Right lobe of liver (tissue), 4 donors: ENCODE measurements around the gene TMEM44.
A peak's percentile ranks its signal among the peaks of the same experiment; 100 is the strongest.

Experiments
- CTCF ChIP-seq, 4 donors: fragments of 200-600 bp in 3 of 4; fragments of 450-650 bp in 1 of 4; IDR thresholded peaks; one replicate each; pipeline versions ENCODE4 v1.5.1 to v1.8.0; 2016 to 2022; ENCODE audit warnings: antibody characterized with exemption in 4 of 4, mild to moderate bottlenecking in 2 of 4
- POLR2A ChIP-seq: fragments of 450-650 bp; IDR thresholded peaks from one replicate; pipeline ENCODE4 v1.6.1; 2017; ENCODE audit warnings: antibody characterized with exemption, mild to moderate bottlenecking
- donor health status: DM: no; HTN: no; CAD: no.
- donor health status: DM: no; HTN: no; CAD: no.
- donor health status: DM: no; HTN: yes; CAD: no.

- TF ChIP-seq CTCF (IDR thresholded peaks at IDR 0.05) (peak; percentile 83 to 92 (median 86)), POLR2A (no peak)
Measured at GRCh38 chr3:194682694-194683310, 49.6 kb upstream of the TMEM44 start.
